OCI-LY1 (cell line): ENCODE data around the gene CDH13.

Experiments
- EZH2 ChIP-seq: fragments of 200-600 bp; sonication (generic), shearing (Covaris generic); IDR thresholded peaks from 2 replicates; pipeline ENCODE4 v1.8.0; 2017; ENCODE audit warnings: borderline replicate concordance, mixed run types, mild to moderate bottlenecking, antibody characterized with exemption, low read length, moderate library complexity, mixed read lengths
- TF ChIP-seq, protein P1 (sequence below): fragments of 200-600 bp; sonication (generic), shearing (Covaris generic); IDR thresholded peaks from 2 replicates; pipeline ENCODE4 v1.5.1; 2017; ENCODE audit warnings: mild to moderate bottlenecking, antibody characterized with exemption, low read length, moderate library complexity, mixed read lengths

DNA sequence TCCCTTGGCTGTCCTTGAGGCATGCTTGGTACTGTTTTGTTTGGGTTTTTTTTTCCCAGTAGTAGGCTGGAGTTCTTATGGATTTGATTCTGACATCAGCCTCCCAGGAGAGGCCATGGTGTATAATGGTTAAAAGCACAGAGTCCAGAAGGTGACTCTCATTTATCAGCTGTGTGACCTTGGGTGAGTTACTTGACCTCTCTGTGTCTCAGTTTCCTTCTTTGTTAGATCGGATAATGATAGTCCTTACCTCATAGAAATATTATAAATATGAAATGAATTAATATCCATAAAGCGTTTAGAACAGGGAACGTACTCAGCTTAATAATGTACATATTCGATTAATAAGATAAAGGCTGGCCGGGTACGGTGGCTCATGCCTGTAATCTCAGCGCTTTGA, 810.3 kb downstream of the CDH13 start:
- TF ChIP-seq, protein P1, sequence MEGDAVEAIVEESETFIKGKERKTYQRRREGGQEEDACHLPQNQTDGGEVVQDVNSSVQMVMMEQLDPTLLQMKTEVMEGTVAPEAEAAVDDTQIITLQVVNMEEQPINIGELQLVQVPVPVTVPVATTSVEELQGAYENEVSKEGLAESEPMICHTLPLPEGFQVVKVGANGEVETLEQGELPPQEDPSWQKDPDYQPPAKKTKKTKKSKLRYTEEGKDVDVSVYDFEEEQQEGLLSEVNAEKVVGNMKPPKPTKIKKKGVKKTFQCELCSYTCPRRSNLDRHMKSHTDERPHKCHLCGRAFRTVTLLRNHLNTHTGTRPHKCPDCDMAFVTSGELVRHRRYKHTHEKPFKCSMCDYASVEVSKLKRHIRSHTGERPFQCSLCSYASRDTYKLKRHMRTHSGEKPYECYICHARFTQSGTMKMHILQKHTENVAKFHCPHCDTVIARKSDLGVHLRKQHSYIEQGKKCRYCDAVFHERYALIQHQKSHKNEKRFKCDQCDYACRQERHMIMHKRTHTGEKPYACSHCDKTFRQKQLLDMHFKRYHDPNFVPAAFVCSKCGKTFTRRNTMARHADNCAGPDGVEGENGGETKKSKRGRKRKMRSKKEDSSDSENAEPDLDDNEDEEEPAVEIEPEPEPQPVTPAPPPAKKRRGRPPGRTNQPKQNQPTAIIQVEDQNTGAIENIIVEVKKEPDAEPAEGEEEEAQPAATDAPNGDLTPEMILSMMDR: no peak
- no peak for TF ChIP-seq EZH2
